ENCODE results near the gene NOS1. TPM values are rescaled to one million over a fixed set of nuclear protein-coding genes. Genes with fewer than 3 reads are reported as not detected.

The NOS1 gene
- total and polyA plus RNA-seq, 2 of the 8 experiments (the other 6 are each of a cell fraction or from before 2014, with no cell fraction given) = 1.5 to 2.0 TPM

- Histone ChIP-seq H3K79me1 (ENCODE audit: low read depth, low read length) (no peaks in the 10 kb centered on the region), H3K36me3 (ENCODE audit: control insufficient read depth in 2 of 4, insufficient read depth in 4 of 4, low read length in 3 of 4) (no peaks in the 10 kb centered on the region), H3K79me2 (ENCODE audit: control insufficient read depth in 1 of 2, insufficient read depth in 2 of 2, low read length in 2 of 2) (no peaks in the 10 kb centered on the region), H2BK5ac (ENCODE audit: low read depth, low read length) (no peak overlapping the region), H3K9me3 (ENCODE audit: insufficient read depth in 2 of 2, low read depth in 1 of 2, low read length in 1 of 2) (no peaks in the 10 kb centered on the region), H3K27me3 (replicated peaks in 1 of 4; ENCODE audit: control insufficient read depth in 3 of 4, extremely low read depth in 1 of 4, insufficient read depth in 3 of 4, low read length in 3 of 4) (no peaks in the 10 kb centered on the region), H2BK20ac (ENCODE audit: low read length) (peak overlapping the region; percentile 80; the same call in 1 of the 2 replicates), H4K8ac (ENCODE audit: extremely low read depth, insufficient read depth, low read length) (no peak overlapping the region), H2AK5ac (ENCODE audit: low read depth, low read length) (no peak overlapping the region), H2BK15ac (ENCODE audit: low read length) (no peak overlapping the region), H3K56ac (replicated peaks; ENCODE audit: insufficient read length, low read depth, low read length) (no peak overlapping the region), H3K23ac (ENCODE audit: insufficient read length) (no peak overlapping the region), H3K9ac (replicated peaks in 1 of 4; ENCODE audit: extremely low read depth in 1 of 4, low read depth in 3 of 4, low read length in 3 of 4) (no peak overlapping the region), H3K18ac (ENCODE audit: extremely low read depth, low read length) (no peak overlapping the region), H3K14ac (ENCODE audit: insufficient read length) (no peak overlapping the region), H3K4me3 (ENCODE audit: extremely low read depth in 1 of 4, insufficient read depth in 2 of 4, low read depth in 3 of 4, low read length in 4 of 4) (peak overlapping the region in 2 of 4 experiments; percentile 2 to 38; a peak in 3 of 8 replicates), H4K20me1 (replicated peaks in 1 of 2; ENCODE audit: control insufficient read depth in 1 of 2, insufficient read depth in 2 of 2, low read length in 2 of 2) (no peaks in the 10 kb centered on the region), H2BK120ac (replicated peaks; ENCODE audit: low read depth, low read length) (no peak overlapping the region), H3K27ac (ENCODE audit: low read depth, low read length) (peak overlapping the region; percentile 51; the same call in 1 of the 2 replicates), H2AFZ (ENCODE audit: low read length) (peak overlapping the region; percentile 60; the same call in 1 of the 2 replicates), H3K4me1 (replicated peaks in 1 of 4; ENCODE audit: control insufficient read depth in 3 of 4, insufficient read depth in 4 of 4, low read length in 3 of 4) (peaks cover 9 to 18% (median 11%) of the 10 kb centered on the region in 4 experiments), H2BK12ac (ENCODE audit: low read depth, low read length) (peak overlapping the region; percentile 53; the same call in 1 of the 2 replicates), H3K4ac (replicated peaks; ENCODE audit: insufficient read length, low read depth, low read length) (no peak overlapping the region), H3K23me2 (ENCODE audit: low read depth, low read length) (no peaks in the 10 kb centered on the region), H3K4me2 (ENCODE audit: insufficient read depth in 1 of 2, low read depth in 2 of 2, low read length in 2 of 2) (peak overlapping the region; percentile 51 to 57), H4K91ac (replicated peaks; ENCODE audit: insufficient read length, low read length) (no peak overlapping the region), H4K5ac (ENCODE audit: insufficient read length, low read depth, low read length) (no peak overlapping the region)
- WGBS, 2 experiments (ENCODE audit: extremely low coverage in 1 of 2, insufficient coverage in 1 of 2, insufficient read length in 1 of 2, insufficient replicate concordance in 2 of 2, low coverage in 1 of 2, low lambda C conversion rate in 2 of 2, missing lambda C conversion rate in 1 of 2) = 25% methylated on average over 8 of the region's 8 CpGs; no CpG with 5 or more reads in 1 of the 2 experiments
- peak; percentile 36 to 60 for DNase-seq (ENCODE audit: low read depth in 1 of 2, low spot score in 2 of 2)
- ChIA-PET CTCF (ENCODE audit: partially characterized antibody) (no interaction called here), POLR2A (ENCODE audit: partially characterized antibody) (interaction anchor here (1.2 to 2.4 kb wide), 4 partner anchors 8 to 45 kb away, joined by 4 to 8 read pairs (median 5); no protein-coding TSS in a partner anchor)
- peak; percentile 87 for FAIRE-seq
- TF ChIP-seq SIX5 (IDR thresholded peaks at IDR 0.05; ENCODE audit: low read depth, low read length) (no peak), POU5F1 (IDR thresholded peaks at IDR 0.05; ENCODE audit: low read depth, low read length) (no peak), TAF1 (IDR thresholded peaks at IDR 0.05; ENCODE audit: low read depth, low read length) (no peak), RXRA (IDR thresholded peaks at IDR 0.05; ENCODE audit: insufficient read depth, low read depth, low read length) (no peak), TBP (IDR thresholded peaks at IDR 0.05; ENCODE audit: low read depth, low read length) (no peak), FOSL1 (IDR thresholded peaks at IDR 0.05; ENCODE audit: insufficient read depth, low read depth, low read length) (no peak), POLR2AphosphoS5 (IDR thresholded peaks at IDR 0.05; ENCODE audit: low read depth, low read length) (peak; percentile 54; the same call in 1 of the 2 replicates), SP1 (IDR thresholded peaks at IDR 0.05; ENCODE audit: low read depth, low read length) (0 out of 2 replicates have a peak, but pooled peaks have one; percentile 66), EZH2 (IDR thresholded peaks at IDR 0.05; ENCODE audit: low read depth, low read length, severe bottlenecking) (no peak), KDM1A (IDR thresholded peaks at IDR 0.05; ENCODE audit: borderline replicate concordance, low read length) (no peak), YY1 (IDR thresholded peaks at IDR 0.05; ENCODE audit: low read depth, low read length) (0 out of 2 replicates have a peak, but pooled peaks have one; percentile 21), TCF12 (IDR thresholded peaks at IDR 0.05; ENCODE audit: low read depth, low read length) (peak; percentile 82; the same call in 1 of the 2 replicates), MAFK (IDR thresholded peaks at IDR 0.05; ENCODE audit: low read depth, low read length) (no peak), POLR2A (IDR thresholded peaks at IDR 0.05; ENCODE audit: control extremely low read depth in 1 of 2, low read depth in 2 of 2, low read length in 2 of 2) (no peak), CHD1 (IDR thresholded peaks at IDR 0.05; ENCODE audit: low read depth, low read length) (no peak)
Measured at GRCh38 chr12:117279606-117280005, 81.8 kb downstream of the NOS1 start.

All from H1 (cell line).